ENCODE measurements around the gene HES6. TPM values are rescaled to one million over a fixed set of nuclear protein-coding genes. Genes with fewer than 3 reads are reported as not detected.

Gene HES6
- total and polyA plus RNA-seq, 2 donors (not counting 1 experiment from before 2014, with no cell fraction given): 0.82 to 4.1 TPM

DNA sequence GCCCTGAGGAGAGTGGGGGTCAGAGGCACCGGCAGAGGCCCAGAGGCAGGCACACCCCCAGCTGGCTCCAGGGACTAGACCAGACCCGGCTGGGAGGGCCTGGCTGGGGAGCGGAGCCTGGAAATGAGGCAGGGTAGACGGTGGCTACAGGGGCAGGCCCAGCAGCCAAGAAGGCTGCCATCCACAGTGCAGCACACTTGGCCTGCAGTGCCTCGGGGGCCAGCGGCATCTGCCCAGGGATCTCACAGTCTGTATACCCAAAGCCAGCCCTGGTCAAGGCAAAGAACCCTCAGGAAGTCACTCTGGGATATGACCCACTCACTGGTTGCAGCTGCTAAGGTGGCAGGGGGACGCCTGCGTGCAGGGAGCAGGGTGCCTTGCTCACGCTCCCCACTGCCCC lies 30.8 kb upstream of the HES6 start:
- no peaks in the 10 kb centered on the region for H4K20me1 ChIP-seq (ENCODE audit: control insufficient read depth, extremely low read depth, insufficient read depth, low read length)
- H3K9me3 ChIP-seq (ENCODE audit: control insufficient read depth, insufficient read depth, low read depth, low read length): no peaks in the 10 kb centered on the region
- no peak overlapping the region for H3K4me3 ChIP-seq (replicated peaks in 1 of 4; ENCODE audit: control extremely low read depth in 1 of 4, insufficient read depth in 1 of 4, low read depth in 3 of 4, low read length in 4 of 4)
- H3K4me2 ChIP-seq (ENCODE audit: extremely low read depth, insufficient read depth, low read length): no peak overlapping the region
- peaks cover 2% of the 10 kb centered on the region for H3K36me3 ChIP-seq (ENCODE audit: control insufficient read depth, insufficient read depth, low read length)
- no peak for TF ChIP-seq EZH2 (IDR thresholded peaks at IDR 0.05; ENCODE audit: low read length, missing control alignments)
- TF ChIP-seq, protein P1, sequence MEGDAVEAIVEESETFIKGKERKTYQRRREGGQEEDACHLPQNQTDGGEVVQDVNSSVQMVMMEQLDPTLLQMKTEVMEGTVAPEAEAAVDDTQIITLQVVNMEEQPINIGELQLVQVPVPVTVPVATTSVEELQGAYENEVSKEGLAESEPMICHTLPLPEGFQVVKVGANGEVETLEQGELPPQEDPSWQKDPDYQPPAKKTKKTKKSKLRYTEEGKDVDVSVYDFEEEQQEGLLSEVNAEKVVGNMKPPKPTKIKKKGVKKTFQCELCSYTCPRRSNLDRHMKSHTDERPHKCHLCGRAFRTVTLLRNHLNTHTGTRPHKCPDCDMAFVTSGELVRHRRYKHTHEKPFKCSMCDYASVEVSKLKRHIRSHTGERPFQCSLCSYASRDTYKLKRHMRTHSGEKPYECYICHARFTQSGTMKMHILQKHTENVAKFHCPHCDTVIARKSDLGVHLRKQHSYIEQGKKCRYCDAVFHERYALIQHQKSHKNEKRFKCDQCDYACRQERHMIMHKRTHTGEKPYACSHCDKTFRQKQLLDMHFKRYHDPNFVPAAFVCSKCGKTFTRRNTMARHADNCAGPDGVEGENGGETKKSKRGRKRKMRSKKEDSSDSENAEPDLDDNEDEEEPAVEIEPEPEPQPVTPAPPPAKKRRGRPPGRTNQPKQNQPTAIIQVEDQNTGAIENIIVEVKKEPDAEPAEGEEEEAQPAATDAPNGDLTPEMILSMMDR (conservative IDR thresholded peaks at IDR 0.05 in 1 of 2, IDR thresholded peaks at IDR 0.05 in 1 of 2; ENCODE audit: low read depth in 1 of 2, low read length in 2 of 2): no peak
- H3K27ac ChIP-seq (ENCODE audit: insufficient read depth, low read length): no peak overlapping the region
- H3K4me1 ChIP-seq (ENCODE audit: control insufficient read depth, extremely low read depth, insufficient read depth, low read length): no peaks in the 10 kb centered on the region
- no peak overlapping the region for H3K9ac ChIP-seq (ENCODE audit: insufficient read depth, low read length)
- H3K79me2 ChIP-seq (ENCODE audit: control insufficient read depth, insufficient read depth, low read length): no peaks in the 10 kb centered on the region
- no peaks in the 10 kb centered on the region for H3K27me3 ChIP-seq (ENCODE audit: control insufficient read depth, insufficient read depth, low read length)
- no peak overlapping the region for H2AFZ ChIP-seq (ENCODE audit: low read length)
- no peak for DNase-seq (ENCODE audit: low read depth in 2 of 2)

DNA sequence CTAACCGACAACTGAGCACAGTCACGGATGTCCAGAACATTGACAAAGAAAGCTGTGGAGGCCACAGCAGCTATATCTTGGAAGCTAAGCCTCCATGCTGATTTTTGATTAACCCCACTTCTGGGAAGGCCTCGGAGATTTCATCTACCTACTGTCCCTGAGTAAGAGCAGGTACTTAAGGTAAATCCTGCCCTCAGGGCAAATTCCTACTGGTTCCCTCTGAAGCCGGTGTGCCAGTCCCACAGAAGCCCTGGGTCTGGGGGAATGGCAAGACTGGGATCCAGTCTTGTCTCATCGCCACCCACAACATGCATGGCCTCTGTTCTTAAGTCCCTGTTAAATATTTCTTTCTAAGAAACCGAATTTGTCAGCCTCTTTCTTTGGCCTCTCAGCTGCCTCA lies 29.9 kb upstream of the HES6 start:
- H3K9ac ChIP-seq (ENCODE audit: insufficient read depth, low read length): no peak overlapping the region
- H2AFZ ChIP-seq (ENCODE audit: low read length): no peak overlapping the region
- no peak overlapping the region for H3K27ac ChIP-seq (ENCODE audit: insufficient read depth, low read length)
- no peak overlapping the region for H3K4me3 ChIP-seq (replicated peaks in 1 of 4; ENCODE audit: control extremely low read depth in 1 of 4, insufficient read depth in 1 of 4, low read depth in 3 of 4, low read length in 4 of 4)
- H3K27me3 ChIP-seq (ENCODE audit: control insufficient read depth, insufficient read depth, low read length): no peaks in the 10 kb centered on the region
- DNase-seq (ENCODE audit: low read depth in 2 of 2): no peak
- H3K9me3 ChIP-seq (ENCODE audit: control insufficient read depth, insufficient read depth, low read depth, low read length): no peaks in the 10 kb centered on the region
- no peak overlapping the region for H3K4me2 ChIP-seq (ENCODE audit: extremely low read depth, insufficient read depth, low read length)
- H3K36me3 ChIP-seq (ENCODE audit: control insufficient read depth, insufficient read depth, low read length): peaks cover 2% of the 10 kb centered on the region
- no peaks in the 10 kb centered on the region for H3K79me2 ChIP-seq (ENCODE audit: control insufficient read depth, insufficient read depth, low read length)
- no peak for TF ChIP-seq EZH2 (IDR thresholded peaks at IDR 0.05; ENCODE audit: low read length, missing control alignments)
- H3K4me1 ChIP-seq (ENCODE audit: control insufficient read depth, extremely low read depth, insufficient read depth, low read length): no peaks in the 10 kb centered on the region
- no peaks in the 10 kb centered on the region for H4K20me1 ChIP-seq (ENCODE audit: control insufficient read depth, extremely low read depth, insufficient read depth, low read length)

DNA sequence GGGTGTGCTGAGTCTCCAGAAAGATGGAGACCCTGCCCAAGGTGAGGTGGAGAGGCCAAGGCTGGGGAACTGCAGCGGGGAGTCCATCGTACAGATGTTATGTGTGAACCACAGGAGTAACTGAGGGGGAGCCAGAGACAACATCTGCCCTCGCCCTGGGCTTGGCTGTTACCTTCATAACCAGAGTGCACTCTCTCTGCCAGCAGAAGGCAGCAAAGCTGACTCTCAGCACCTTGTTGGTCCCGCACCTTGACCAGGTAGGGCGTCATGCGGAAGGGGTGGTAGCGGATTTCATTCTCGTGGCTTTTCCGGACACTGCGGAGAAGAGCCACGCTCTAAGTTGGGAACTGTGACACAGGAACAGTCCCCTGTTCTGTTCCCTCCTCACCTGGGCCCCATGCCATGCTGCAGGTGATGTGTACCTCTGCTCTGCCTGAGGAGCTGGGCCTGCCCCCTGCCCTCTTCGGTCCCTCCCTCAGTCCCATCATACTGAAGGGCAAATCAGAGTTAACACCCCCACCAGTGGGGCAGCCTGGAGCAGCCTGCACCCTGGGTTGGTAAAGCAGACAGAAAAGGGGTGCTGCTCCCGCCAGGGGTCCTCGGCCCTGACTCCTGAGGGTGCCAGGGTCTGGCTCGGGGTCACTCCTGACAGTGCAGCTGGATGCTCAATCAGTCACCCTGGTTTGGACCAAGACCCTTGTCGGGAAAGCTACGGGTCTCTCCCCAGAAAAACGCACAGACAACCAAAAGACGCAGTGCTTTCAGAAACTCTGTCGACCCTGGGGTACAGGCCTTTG lies 28.2 kb upstream of the HES6 start:
- no peak for DNase-seq (ENCODE audit: low read depth in 2 of 2)
- Histone ChIP-seq H3K27ac (ENCODE audit: insufficient read depth, low read length) (no peak overlapping the region), H4K20me1 (ENCODE audit: control insufficient read depth, extremely low read depth, insufficient read depth, low read length) (no peaks in the 10 kb centered on the region), H3K4me2 (ENCODE audit: extremely low read depth, insufficient read depth, low read length) (no peak overlapping the region), H3K9me3 (ENCODE audit: control insufficient read depth, insufficient read depth, low read depth, low read length) (no peaks in the 10 kb centered on the region), H2AFZ (ENCODE audit: low read length) (no peak overlapping the region), H3K27me3 (ENCODE audit: control insufficient read depth, insufficient read depth, low read length) (no peaks in the 10 kb centered on the region), H3K79me2 (ENCODE audit: control insufficient read depth, insufficient read depth, low read length) (no peaks in the 10 kb centered on the region), H3K9ac (ENCODE audit: insufficient read depth, low read length) (no peak overlapping the region), H3K4me3 (replicated peaks in 1 of 4; ENCODE audit: control extremely low read depth in 1 of 4, insufficient read depth in 1 of 4, low read depth in 3 of 4, low read length in 4 of 4) (no peak overlapping the region), H3K4me1 (ENCODE audit: control insufficient read depth, extremely low read depth, insufficient read depth, low read length) (peaks cover 3% of the 10 kb centered on the region), H3K36me3 (ENCODE audit: control insufficient read depth, insufficient read depth, low read length) (peaks cover 2% of the 10 kb centered on the region)
- TF ChIP-seq, protein P1 (conservative IDR thresholded peaks at IDR 0.05 in 1 of 2, IDR thresholded peaks at IDR 0.05 in 1 of 2; ENCODE audit: low read depth in 1 of 2, low read length in 2 of 2): no peak
- no peak for TF ChIP-seq EZH2 (IDR thresholded peaks at IDR 0.05; ENCODE audit: low read length, missing control alignments)

All from fibroblast of lung (primary cell).